ENCODE results near the gene MEST. TPM values are rescaled to one million over a fixed set of nuclear protein-coding genes. Genes with fewer than 3 reads are reported as not detected.

Gene MEST
- total RNA-seq, 1 experiment from 2014 or later = 44.4 TPM

GRCh38 chr7:130490311-130490791, 1.5 kb upstream of the MEST start:
- peaks cover 25% of the 10 kb centered on the region for H3K4me1 ChIP-seq (ENCODE audit: control insufficient read depth, insufficient read depth, low read length)
- no peak for DNase-seq (ENCODE audit: low read depth, low spot score)
- H3K36me3 ChIP-seq (ENCODE audit: control insufficient read depth, insufficient read depth, low read length) = no peaks in the 10 kb centered on the region
- TF ChIP-seq REST (IDR thresholded peaks at IDR 0.05; ENCODE audit: insufficient read depth in 1 of 2, low read depth in 2 of 2, low read length in 1 of 2) = no peak
- no peak for TF ChIP-seq TCF7L2 (IDR thresholded peaks at IDR 0.05; ENCODE audit: low read depth, low read length)
- TF ChIP-seq CTCF (IDR thresholded peaks at IDR 0.05) = no peak
- TF ChIP-seq POLR2AphosphoS5 (IDR thresholded peaks at IDR 0.05; ENCODE audit: low read depth, low read length) = no peak
- no peak for TF ChIP-seq SIN3A (IDR thresholded peaks at IDR 0.05; ENCODE audit: borderline replicate concordance, insufficient read depth, low read depth, low read length)
- peak overlapping the region; percentile 14; the same call in 1 of the 2 replicates for H3K27ac ChIP-seq (ENCODE audit: low read length)
- H3K27me3 ChIP-seq (ENCODE audit: control insufficient read depth, insufficient read depth, low read length) = no peaks in the 10 kb centered on the region
- H3K9me3 ChIP-seq (ENCODE audit: control insufficient read depth, insufficient read depth, low read depth, low read length) = 0 out of 2 replicates have a peak, but pooled peaks cover 3% of the 10 kb centered on the region
- ChIA-PET POLR2A (no interaction called here), CTCF (no interaction called here)
- intact Hi-C loops (cut with micrococcal nuclease; ENCODE audit: unreplicated experiment) (loop anchor here (10.0 kb wide), 1 partner anchor 416 kb away; the partner anchor contains the start of gene KLHDC10), in situ Hi-C loops (cut with HindIII; ENCODE audit: low pct_unique_long_range_greater_than_20kb, low sequenced_read_pairs) (no loop called here)
- no TSS peak for BruUV-seq (replicated peaks)
- peak overlapping the region in 1 of 2 experiments; percentile 55; a peak in 1 of 4 replicates for H3K4me3 ChIP-seq (ENCODE audit: low read depth in 2 of 2, low read length in 2 of 2)
- no peak for ATAC-seq

GRCh38 chr7:130490888-130491804, 739 bp upstream of the MEST start:
- in situ Hi-C loops (cut with HindIII; ENCODE audit: low pct_unique_long_range_greater_than_20kb, low sequenced_read_pairs) = no loop called here
- ATAC-seq = peak; percentile 59
- Histone ChIP-seq H3K27ac (ENCODE audit: low read length) (peak overlapping the region; percentile 75), H3K27me3 (ENCODE audit: control insufficient read depth, insufficient read depth, low read length) (no peaks in the 10 kb centered on the region), H3K9me3 (ENCODE audit: control insufficient read depth, insufficient read depth, low read depth, low read length) (0 out of 2 replicates have a peak, but pooled peaks cover 3% of the 10 kb centered on the region), H3K36me3 (ENCODE audit: control insufficient read depth, insufficient read depth, low read length) (no peaks in the 10 kb centered on the region), H3K4me1 (ENCODE audit: control insufficient read depth, insufficient read depth, low read length) (peaks cover 21% of the 10 kb centered on the region), H3K4me3 (ENCODE audit: low read depth in 2 of 2, low read length in 2 of 2) (peak overlapping the region; percentile 39 to 55)
- ChIA-PET CTCF (interaction anchor here (0.8 kb wide), 1 partner anchor 362 kb away, joined by 3 read pairs; no protein-coding TSS in a partner anchor), POLR2A (no interaction called here)
- no peak for DNase-seq (ENCODE audit: low read depth, low spot score)
- no TSS peak for BruUV-seq (replicated peaks)
- TF ChIP-seq TCF7L2 (IDR thresholded peaks at IDR 0.05; ENCODE audit: low read depth, low read length) (no peak), CTCF (IDR thresholded peaks at IDR 0.05) (peak; percentile 83)
- intact Hi-C loops (cut with micrococcal nuclease; ENCODE audit: unreplicated experiment) = loop anchor here (10.0 kb wide), 1 partner anchor 416 kb away; the partner anchor contains the start of gene KLHDC10
